HK-2 (cell line): ENCODE data around the gene SKAP1.
A peak's percentile ranks its signal among the peaks of the same experiment; 100 is the strongest.

Experiments used
- DNase-seq: peaks from one replicate; pipeline ENCODE4 v3.0.0-alpha.2; 2018; ENCODE audit not compliant: unreplicated experiment

Gene SKAP1

GRCh38 chr17:48429638-48430586 lies at the start of gene SKAP1:
Gene SKAP1, minus strand, starts transcription at chr17:48430214.
- DNase-seq: peak; percentile 48

- DNase-seq: no peak
Observed at GRCh38 chr17:48479014-48479402, 49.0 kb upstream of the SKAP1 start.

GRCh38 chr17:48478224-48479013 lies 48.4 kb upstream of the SKAP1 start:
- DNase-seq: no peak

GRCh38 chr17:48477221-48477620 lies 47.2 kb upstream of the SKAP1 start:
- DNase-seq: no peak

GRCh38 chr17:48472411-48473281 lies 42.6 kb upstream of the SKAP1 start:
- DNase-seq: peak; percentile 66

- no peak for DNase-seq
Observed at GRCh38 chr17:48471817-48472410, 41.9 kb upstream of the SKAP1 start.

- no peak for DNase-seq
Observed at GRCh38 chr17:48470388-48471034, 40.5 kb upstream of the SKAP1 start.

GRCh38 chr17:48469227-48469626 lies 39.2 kb upstream of the SKAP1 start:
- DNase-seq: no peak

GRCh38 chr17:48468299-48468698 lies 38.3 kb upstream of the SKAP1 start:
- no peak for DNase-seq

- no peak for DNase-seq
Observed at GRCh38 chr17:48465884-48466283, 35.9 kb upstream of the SKAP1 start.

GRCh38 chr17:48463526-48463925 lies 33.5 kb upstream of the SKAP1 start:
- no peak for DNase-seq

GRCh38 chr17:48462946-48463345 lies 32.9 kb upstream of the SKAP1 start:
- no peak for DNase-seq

- no peak for DNase-seq
Observed at GRCh38 chr17:48460052-48460451, 30.0 kb upstream of the SKAP1 start.

GRCh38 chr17:48459070-48459844 lies 29.2 kb upstream of the SKAP1 start:
- DNase-seq: no peak

- peak; percentile 60 for DNase-seq
Observed at GRCh38 chr17:48457080-48457836, 27.2 kb upstream of the SKAP1 start.

GRCh38 chr17:48456589-48456988 lies 26.6 kb upstream of the SKAP1 start:
- DNase-seq: peak; percentile 49

- DNase-seq: no peak
Observed at GRCh38 chr17:48455791-48456190, 25.8 kb upstream of the SKAP1 start.

GRCh38 chr17:48453447-48453846 lies 23.4 kb upstream of the SKAP1 start:
- DNase-seq: no peak

- no peak for DNase-seq
Observed at GRCh38 chr17:48451489-48451888, 21.5 kb upstream of the SKAP1 start.
